ENCODE measurements around the gene GBGT1.
"Not testable (repeated sequence)": the region's sequence is repeated elsewhere in the genome, so short reads cannot be mapped to it uniquely, and the experiment has no call there.

GBGT1 gene

DNA sequence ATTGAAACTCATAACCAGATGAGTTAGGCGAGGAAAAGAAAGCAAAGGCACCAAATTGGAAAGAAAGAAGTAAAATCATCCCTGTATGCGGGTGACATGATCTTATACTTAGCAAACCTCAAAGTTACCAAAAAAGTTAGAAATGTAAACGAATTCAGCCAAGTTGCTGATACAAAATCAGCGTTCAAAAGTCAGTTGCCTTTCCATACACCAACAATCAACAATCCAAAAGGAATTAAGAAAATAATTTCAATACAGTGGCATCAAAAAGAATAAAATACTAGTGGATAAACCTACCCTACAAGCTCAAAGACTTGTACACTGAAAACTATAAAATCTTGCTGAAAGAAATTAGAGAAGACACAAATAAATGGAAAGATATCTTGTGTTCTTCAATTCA lies 30.9 kb upstream of the GBGT1 start:
- no peak for DNase-seq

DNA sequence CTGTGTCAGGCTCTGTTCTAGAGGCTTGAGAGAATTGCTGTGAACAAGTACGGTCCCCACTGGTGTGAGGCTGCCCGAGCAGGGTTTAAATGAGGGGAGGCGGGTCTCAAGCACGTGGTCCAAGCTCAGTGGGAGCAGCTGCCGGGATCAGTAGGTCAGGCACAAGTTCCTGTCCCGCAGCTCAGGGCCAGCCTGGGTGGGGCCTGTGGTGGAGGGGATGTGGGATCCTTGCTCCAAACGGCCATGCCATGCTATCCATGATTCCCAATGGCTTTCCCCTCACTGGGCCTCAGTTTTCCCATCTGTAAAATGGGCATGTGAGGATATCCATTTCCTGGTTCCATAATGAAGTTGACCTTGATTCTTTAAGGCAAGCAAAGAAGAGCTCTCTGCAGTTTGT lies 28.3 kb upstream of the GBGT1 start:
- no peak for DNase-seq

DNA sequence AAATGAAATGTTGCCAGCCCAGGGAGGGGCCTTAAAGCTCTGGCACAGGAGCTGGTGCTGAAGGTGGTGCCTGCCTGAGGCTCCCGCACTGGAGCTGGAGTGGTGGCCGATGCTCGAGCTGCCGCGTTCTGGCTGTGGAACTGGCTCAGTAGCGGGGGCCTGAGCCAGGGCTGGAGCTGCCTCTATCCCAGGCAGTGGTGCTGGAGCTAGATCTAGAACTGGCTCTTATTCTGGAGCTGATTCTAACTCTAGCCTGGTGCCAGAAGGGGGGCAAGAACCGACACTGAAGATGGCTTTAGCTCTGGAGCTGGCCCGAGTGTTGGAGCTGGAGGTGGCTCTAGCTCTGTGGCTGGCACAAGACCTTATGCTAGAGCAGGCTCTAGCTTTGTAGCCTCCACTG lies 26.1 kb upstream of the GBGT1 start:
- no peak for DNase-seq

DNA sequence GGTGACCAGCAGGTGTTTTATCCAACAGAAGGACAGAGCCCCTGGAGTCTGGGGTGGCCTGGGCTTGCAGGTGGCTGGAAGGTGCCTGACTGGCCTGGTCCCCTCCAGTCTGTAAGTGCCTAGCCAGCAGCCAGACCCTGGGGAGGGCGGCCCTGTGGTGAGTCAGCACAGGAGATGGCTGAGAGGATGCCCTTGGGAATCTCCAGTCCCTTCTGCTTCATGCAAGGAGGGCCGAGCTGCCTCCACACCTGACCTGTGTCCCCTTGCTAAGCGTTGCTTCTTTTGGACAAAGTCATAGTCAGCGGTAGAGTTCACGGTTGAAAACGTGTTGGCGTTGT lies 25.1 kb upstream of the GBGT1 start:
- no peak for DNase-seq

DNA sequence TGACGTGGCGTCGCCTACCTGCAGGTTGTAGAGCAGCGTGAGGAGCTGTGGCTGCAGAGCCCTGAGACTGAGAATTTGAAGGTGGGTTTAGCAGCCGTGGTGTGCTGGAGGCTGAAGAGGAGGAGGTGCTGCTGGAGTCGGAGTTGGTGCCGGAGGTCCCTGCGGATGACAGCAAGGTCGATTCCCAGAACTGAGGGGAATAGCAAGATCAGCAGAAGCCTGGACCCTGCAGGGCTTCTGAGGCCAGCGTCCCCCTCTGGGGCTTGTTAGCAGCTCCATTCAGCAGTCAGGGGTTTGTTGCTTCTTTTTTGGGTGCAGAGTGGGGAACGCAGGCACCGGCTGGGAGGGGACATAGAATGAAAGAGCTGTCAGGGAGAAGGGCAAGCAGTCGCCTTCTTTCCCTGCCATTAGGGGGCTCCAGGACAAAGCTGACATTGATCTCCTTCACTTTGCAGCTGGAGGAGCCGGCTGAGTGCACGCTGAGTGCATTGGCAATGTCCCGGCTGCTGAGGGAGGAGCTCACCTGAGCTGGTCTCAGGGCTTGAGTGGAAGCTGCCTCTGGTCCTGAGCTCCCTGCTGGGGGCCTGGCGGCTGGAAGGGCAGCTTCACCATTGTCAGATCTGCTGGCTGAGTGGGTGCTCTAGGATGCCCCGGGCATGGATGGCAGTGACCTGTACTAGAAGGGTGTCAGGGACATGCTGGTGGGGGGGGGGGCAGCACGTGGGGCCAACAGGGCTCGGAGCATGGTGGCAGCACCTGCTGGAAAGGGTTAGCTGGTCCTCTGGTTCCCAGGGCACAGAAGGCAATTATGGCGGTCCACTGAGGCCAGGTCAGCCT lies 24.5 kb upstream of the GBGT1 start:
- DNase-seq, result no peak

DNA sequence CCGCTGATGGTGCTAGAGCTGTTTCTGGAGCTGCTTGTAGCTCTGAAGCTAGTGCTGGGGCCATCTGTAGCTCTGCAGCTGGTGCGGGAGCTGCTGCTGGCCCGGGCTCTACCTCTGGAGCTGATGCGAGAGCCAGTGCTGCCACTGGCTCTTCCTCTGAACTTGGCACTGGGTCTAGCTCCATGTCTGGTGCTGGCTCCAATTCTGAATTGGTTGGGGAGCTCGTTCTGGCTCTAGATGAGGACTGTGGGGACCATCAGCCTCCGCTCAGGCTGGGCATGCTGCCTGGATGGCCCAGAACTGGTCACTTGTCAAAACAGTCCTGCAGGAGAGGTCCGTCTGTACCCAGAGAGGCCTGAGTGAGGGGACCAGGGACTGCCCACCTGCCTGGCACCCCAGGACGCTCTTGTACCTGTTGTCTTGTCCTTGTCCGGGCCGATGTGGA lies 23.9 kb upstream of the GBGT1 start:
- DNase-seq, result no peak

DNA sequence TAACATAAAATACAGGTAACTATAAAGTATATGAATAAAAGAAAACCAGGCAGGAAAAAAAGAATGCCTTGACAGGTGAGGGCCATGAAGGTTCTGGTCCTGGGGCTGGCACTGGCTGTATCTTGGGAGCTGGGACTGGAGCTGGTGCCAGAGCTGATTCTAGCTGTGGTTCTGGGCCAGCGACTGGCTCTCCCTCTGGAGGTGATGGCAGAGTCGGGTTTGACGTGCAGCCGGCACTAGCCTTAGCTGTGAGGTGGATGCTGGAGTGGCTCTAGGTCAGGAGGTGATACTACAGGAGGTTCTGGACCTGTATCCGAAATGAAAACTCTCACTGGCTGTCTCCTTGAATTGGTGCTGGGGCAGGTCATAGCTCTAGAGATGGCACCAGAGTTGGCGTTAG lies 23.0 kb upstream of the GBGT1 start:
- no peak for DNase-seq

DNA sequence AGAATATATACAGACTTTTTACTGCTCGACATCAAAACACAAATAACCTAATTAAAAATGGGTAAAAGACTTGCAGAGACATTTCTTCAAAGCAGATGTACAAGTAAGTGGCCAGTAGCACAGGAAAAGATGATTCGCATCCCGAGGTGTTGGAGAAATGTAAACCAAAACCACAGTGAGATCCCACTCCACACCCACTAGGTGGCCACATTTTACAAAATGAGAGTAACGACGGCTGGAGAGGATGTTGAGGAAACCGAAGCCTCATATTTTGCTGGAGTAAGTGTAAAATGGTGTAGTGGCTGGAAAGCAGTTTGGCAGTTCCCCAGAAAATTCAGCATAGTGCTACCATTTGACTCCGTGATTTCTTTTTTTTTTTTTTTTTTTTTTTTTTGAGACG lies 21.3 kb upstream of the GBGT1 start:
- no peak for DNase-seq

DNA sequence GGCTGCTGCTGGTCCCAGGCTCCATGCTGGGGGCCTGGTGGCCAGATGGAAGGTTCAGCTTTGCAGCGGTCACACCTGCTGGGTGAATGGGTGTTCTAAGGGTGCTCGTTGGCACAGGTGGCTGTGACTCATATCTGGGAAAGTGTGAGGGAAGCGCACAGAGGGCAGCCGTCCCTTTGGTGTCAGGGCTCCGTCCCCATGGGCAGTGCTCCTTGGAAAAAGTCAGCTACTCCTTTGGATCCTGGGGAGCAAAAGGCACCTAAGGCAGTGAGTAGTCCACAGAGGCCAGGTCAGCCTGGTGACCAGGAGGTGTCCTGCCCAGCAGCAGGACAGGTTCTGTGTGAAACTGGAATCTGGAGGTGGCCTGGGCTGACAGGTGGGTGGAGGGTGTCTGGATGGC lies 18.4 kb upstream of the GBGT1 start:
- no peak for DNase-seq

DNA sequence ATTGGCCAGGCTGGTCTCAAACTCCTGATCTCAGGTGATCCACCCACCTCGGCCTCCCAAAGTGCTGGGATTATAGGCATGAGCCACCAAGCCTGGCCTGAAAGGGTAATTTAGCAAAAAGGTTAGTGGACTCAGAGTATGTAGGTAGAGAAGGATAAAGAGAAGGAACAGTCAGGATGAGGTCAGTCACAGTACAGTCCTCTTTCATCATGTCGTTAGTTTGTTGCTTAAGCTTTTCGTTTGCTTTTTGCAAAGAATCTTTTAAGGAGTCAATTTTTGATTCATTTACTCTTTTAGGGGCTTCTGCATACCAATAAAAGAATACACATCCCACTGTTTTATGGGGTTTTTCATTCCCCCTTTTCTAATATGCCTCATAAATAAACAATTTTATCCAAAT lies 17.8 kb upstream of the GBGT1 start:
- DNase-seq, result no peak

DNA sequence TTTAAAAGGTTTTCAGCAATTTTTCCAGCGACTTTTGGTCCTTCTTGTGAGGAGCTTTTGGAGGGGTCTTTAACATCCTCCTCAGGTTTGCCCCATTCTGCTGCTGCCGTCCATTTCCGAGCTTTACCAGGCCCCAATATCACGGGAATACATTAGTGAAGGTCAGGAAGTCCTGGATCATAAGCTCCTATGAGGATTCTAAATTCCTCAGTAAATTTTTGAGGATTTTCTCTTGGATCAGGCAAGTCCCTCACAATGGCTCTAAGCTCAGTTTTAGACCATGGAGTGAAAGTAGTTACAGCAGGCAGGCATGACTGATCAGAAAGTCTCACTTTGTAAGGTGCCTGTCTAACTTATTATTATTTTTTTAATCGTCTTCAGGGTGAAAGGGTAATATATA lies 17.2 kb upstream of the GBGT1 start:
- no peak for DNase-seq

DNA sequence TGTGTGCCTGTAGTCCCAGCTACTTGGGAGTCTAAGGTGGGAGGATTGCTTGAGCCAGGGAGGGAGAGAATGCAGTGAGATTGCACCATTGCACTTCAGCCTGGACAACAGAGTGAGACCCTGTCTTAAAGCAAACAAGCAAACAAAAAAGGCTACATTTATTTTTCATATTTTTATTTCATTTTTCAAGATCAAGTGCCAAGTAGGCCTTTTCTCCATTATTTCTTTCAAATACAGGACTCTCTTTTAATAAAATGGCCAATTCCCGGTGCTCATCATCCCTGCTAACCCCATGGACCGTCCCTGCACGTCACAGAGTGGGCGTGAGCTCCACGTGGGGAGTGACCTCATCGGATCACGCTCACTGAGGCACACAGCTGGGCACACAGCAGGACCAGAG lies 9.3 kb upstream of the GBGT1 start:
- no peak for DNase-seq

DNA sequence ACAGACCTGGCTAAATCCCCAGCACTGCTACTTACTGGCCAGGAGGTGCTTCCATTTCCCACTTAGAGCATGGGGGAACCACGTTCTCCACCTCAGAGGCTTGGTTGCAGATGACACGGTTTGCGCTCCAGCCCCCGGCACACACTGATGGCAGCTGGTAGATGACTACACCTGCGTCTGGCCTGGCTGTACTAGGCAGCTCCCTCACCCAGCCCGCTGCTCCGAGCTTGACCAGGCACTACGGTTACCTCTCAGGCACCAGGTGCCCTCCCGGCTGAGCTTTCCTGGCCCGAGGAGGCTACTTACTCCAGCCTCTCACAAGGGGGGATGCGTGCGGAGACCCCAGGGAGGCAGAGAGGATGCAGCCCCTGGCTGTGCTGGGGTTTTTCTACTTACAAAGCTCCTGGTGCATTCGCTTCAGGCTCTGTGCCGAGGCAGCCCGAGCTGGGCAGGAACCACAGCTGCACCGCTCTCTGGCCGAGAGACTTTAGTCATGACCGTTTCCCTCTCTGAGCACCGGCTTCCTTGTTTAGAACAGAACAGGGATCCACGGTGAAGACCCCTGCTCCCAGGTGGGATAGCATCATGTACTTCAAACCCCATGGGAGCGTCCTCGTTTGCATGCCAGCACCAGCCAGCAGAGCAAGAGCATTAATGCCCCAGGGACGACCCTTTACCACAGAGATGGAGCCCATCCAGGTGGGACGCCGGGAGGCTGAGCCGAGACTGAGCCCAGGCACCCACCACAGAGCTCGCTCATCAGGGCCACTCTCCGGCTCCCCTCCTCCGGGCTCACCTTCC lies 7.6 kb upstream of the GBGT1 start:
- DNase-seq, result no peak

DNA sequence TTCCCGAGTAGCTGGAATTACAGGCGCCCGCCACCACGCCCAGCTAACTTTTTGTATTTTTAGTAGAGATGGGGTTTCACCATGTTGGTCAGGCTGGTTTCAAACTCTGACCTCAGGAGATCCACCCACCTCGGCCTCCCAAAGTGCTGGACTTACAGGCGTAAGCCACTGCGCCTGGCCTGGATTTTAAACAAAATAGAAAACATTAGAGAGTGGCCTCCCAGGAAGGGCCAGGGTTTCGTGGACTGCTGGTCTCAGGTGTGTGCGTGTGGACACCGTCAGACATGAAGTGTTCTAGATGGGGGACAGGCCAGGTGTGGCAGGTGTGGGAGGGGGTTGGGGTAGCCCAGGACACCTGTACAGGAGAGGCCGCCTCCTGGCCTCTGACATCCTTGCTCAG lies 7.0 kb upstream of the GBGT1 start:
- no peak for DNase-seq

DNA sequence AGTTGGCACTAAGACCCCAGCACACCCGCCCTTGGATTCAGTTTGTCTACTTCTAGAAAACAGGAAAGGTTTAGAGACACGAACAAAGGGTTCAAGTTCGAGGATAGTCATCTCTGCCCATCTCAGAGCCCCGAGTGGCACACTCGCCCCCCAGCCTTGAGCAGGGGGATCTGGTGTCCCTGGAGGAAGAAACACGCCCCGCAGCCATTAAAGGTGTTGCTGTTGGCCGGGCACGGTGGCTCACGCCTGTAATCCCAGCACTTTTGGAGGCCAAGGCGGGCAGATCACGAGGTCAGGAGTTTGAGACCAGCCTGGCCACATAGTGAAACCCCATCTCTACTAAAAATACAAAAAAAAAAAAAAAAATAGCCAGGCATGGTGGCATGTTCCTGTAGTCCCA lies 6.0 kb upstream of the GBGT1 start:
- DNase-seq, result not testable (repeated sequence)

DNA sequence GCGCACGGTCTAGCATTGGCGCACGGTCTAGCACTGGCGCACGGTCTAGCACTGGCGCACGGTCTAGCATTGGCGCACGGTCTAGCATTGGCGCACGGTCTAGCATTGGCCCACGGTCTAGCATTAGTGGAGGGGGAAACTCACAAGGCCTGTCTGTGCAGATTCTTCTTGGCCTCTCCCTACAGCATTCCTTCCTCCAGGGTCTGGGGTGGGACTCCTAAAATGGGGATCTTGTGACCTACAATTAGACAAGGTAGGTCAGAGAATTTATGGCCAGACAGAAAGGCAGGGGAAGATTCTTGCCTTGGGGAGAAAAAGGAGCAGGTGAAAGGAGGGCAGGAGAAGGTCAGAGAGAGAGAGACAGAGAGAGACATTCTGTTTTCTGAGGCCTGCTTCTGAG lies 5.4 kb upstream of the GBGT1 start:
- no peak for DNase-seq

DNA sequence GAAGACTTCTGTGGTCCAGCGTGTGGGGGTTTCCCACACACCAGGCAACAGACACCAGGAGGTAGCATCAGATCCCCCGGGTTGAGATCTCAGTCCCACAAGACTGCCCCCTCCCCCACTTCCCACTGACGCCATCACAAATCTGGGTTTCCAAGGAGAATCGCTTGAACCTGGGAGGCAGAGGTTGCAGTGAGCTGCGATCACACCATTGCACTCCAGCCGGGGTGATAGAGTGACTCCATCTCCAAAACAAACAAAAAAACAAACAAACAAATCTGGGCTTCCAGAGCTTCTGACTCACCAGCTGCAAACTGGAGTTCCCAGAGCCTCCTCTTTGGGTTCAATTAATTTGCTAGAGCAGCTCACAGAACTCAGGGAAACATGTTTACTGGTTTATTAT lies 4.7 kb upstream of the GBGT1 start:
- no peak for DNase-seq

DNA sequence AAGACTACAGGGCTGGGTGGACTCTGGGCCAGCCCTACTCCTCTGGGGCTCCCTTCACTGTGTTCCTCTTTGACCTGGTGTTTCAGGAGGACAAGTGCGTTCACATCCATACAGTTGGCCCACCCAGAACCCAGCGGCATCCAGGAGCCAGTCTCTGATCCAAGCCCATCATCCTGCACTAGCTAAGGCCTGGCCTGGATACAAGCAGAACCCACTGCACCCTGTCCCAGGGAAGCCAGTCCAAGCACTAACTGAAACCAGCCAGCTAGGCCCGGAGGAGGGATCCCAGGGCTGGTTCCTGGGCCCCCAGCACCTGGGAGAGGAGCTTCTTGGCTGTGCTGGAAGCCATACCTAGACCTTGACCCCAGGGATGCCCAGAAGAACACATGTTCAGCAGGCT lies 4.1 kb upstream of the GBGT1 start:
- DNase-seq, result no peak

DNA sequence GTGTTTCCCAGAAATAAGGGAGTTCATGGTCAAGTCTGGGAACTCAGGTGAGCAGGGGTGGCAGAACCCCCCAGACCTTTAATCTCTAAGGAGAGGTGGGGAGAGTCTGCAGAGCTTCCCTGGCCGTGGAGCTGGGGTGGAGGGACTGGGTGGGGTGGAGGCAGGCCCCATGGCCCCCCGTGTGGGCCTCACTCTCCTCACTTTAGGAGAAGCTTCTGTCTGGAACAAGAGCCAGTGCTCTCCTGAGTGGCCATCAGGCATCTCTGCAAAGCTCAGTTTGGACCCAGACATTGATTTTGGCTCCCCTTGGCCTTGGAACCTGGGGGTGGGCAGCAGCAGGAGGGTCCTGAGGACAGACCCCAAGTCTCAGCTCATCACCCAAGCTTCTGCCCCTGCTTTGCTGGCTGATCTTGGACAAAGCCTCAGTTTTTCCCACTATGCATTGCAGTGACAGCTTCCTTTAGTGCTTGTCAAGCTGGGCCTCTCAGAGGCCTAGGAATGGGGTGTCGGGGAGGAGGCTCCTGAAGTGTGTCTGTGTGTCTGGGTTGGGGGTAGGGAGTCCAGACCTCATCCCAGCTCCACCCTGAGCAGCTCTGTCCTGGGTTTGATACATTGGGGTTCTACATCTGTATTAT lies 3.5 kb upstream of the GBGT1 start:
- no peak for DNase-seq

DNA sequence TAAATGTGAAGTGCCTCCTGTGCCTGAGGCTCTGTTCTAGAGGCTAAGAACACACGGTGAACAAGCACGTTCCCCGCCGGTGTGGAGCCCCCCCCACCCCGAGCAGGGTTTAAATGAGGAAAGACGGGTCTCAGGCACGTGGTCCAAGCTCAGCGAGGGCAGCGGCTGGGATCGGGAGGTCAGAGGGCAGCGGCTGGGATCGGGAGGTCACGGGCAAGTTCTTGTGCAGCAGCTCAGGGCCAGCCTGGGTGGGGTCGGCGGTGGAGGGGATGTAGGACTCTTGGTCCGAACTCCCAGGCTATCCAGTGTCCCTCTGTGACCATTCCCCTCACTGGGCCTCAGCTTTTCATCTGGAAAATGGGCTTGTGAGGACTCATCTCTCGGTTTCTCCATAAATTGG lies 2.7 kb upstream of the GBGT1 start:
- DNase-seq, result no peak

DNA sequence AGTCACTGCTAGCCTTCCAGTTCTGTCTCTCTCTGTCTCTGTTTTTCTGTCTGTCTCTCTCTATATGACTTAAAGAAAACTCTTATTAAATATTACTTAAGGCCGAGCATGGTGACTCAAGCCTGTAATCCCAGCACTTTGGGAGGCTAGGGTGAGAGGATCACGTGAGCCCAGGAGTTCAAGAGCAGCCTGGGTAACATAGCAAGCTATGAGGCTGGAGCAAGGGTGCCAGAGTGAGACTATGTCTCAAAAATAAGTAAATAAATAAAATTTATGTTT lies 1.7 kb upstream of the GBGT1 start:
- DNase-seq, result no peak

DNA sequence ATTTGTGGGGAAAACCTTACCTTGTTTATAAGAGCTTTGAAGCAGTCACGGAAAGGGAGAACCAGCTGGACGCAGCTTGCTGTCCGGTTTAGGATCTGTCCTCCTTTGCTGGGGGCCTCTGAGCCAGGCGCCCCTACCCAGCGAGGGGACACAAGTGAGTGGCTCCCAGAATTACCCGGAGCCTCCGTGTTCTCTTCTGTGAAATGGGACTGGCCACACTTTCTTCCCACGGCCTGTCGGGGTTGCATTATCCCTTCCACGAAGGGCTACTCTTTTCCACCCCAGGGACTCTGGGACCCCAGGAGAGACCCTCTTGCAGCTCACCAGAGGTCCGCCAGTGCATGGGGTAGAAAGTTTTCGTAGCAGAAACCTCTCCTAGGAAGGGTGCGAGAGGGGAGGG lies 477 bp upstream of the GBGT1 start:
- no peak for DNase-seq

DNA sequence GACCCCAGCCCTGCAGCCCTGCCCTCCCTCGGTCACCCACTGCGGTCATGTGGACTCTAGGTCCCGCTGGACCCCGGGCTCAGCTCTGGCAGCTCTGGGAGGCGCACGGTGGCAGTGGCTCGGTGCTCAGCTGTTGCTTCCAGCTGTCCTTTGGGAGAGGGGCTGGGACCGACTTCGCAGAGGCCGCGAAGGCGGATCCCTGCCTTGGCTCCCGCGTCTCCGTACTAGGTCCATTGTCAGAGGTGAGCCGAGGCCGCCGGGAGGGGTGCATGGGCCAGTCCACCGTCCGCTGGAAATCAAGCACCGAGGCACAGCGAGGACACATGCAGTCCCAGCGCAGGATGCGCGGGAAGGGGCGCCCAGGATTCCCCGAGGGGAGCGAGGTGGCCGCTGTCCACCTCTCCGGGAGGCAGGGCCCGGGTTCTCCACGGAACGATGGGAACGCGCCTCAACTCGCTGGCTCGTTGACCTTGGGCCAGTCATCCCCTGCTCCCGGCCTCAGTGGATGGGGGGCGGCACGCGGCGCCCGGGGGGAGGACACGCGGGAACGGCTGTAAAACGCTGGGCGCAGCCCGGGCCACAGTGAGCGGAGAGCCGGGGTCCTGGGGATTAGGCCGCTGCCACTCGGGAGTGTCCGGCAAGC lies 732 bp downstream of the GBGT1 start:
- DNase-seq, result no peak

DNA sequence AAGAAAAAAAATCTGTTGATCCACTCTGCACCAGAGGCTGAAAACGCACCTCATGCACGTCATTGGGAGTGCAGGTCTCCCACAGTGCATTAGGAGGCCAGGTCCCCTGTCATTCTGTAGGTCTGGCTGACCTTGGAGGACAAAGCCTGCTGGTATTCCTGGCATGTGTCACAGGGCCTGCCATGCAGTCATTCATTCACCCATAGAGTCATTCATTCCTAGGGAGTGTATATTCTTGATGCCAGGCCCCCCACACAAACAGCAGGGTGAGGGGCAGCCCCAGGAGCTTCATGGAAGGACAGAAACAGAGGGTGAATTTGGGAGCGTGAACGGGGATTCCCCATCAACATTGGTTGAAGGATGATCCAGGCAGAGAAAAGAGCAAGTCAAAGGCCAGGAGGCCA lies 2.2 kb downstream of the GBGT1 start:
- no peak for DNase-seq

All from NCI-H1048 (cell line).